Skeletal muscle cell (primary cell): ENCODE results near the gene PKHD1.

Experiments
- DNase-seq: peaks from one replicate; pipeline ENCODE4 v3.0.0-alpha.2; 2010; ENCODE audit warnings: low read depth
- H3K4me3 ChIP-seq: 2 replicates; pipeline ENCODE4 v1.5.1; 2011; ENCODE audit warnings: low read depth, mild to moderate bottlenecking, control low read depth, low read length, moderate library complexity

PKHD1 gene

GRCh38 chr6:52115145-52115741 lies 27.8 kb upstream of the PKHD1 start:
- H3K4me3 ChIP-seq: no peak overlapping the region
- no peak for DNase-seq

- DNase-seq: no peak
- no peak overlapping the region for H3K4me3 ChIP-seq
These were observed 21.8 kb upstream of the PKHD1 start for GRCh38 chr6:52109171-52109571.

- DNase-seq: peak; percentile 60
- no peak overlapping the region for H3K4me3 ChIP-seq
These were observed 20.7 kb upstream of the PKHD1 start for GRCh38 chr6:52108128-52108527.

GRCh38 chr6:52106994-52107393 lies 19.6 kb upstream of the PKHD1 start:
- H3K4me3 ChIP-seq: no peak overlapping the region
- DNase-seq: no peak

GRCh38 chr6:52104979-52105378 lies 17.6 kb upstream of the PKHD1 start:
- DNase-seq: no peak
- H3K4me3 ChIP-seq: no peak overlapping the region

- no peak for DNase-seq
- no peak overlapping the region for H3K4me3 ChIP-seq
These were observed 16.2 kb upstream of the PKHD1 start for GRCh38 chr6:52103623-52104022.

GRCh38 chr6:52102405-52102804 lies 15.0 kb upstream of the PKHD1 start:
- DNase-seq: peak; percentile 49
- H3K4me3 ChIP-seq: no peak overlapping the region

GRCh38 chr6:52098721-52099120 lies 11.3 kb upstream of the PKHD1 start:
- DNase-seq: no peak
- no peak overlapping the region for H3K4me3 ChIP-seq

- no peak overlapping the region for H3K4me3 ChIP-seq
- DNase-seq: no peak
These were observed 2.4 kb upstream of the PKHD1 start for GRCh38 chr6:52089758-52090348.

GRCh38 chr6:52086741-52087140 lies 672 bp downstream of the PKHD1 start:
- H3K4me3 ChIP-seq: no peak overlapping the region
- no peak for DNase-seq

GRCh38 chr6:52081237-52081636 lies 6.2 kb downstream of the PKHD1 start:
- no peak for DNase-seq
- H3K4me3 ChIP-seq: no peak overlapping the region

- DNase-seq: no peak
- no peak overlapping the region for H3K4me3 ChIP-seq
These were observed 9.3 kb downstream of the PKHD1 start for GRCh38 chr6:52077961-52078625.

- DNase-seq: no peak
- no peak overlapping the region for H3K4me3 ChIP-seq
These were observed 10.1 kb downstream of the PKHD1 start for GRCh38 chr6:52077180-52077884.

GRCh38 chr6:52076791-52077179 lies 10.6 kb downstream of the PKHD1 start:
- no peak for DNase-seq
- no peak overlapping the region for H3K4me3 ChIP-seq

- no peak overlapping the region for H3K4me3 ChIP-seq
- DNase-seq: no peak
These were observed 12.7 kb downstream of the PKHD1 start for GRCh38 chr6:52074716-52075115.

- DNase-seq: no peak
- no peak overlapping the region for H3K4me3 ChIP-seq
These were observed 13.3 kb downstream of the PKHD1 start for GRCh38 chr6:52074155-52074554.

- no peak for DNase-seq
- H3K4me3 ChIP-seq: no peak overlapping the region
These were observed 21.8 kb downstream of the PKHD1 start for GRCh38 chr6:52065621-52066020.

- no peak overlapping the region for H3K4me3 ChIP-seq
- peak; percentile 9 for DNase-seq
These were observed 23.6 kb downstream of the PKHD1 start for GRCh38 chr6:52063584-52064344.

GRCh38 chr6:52061481-52061880 lies 25.9 kb downstream of the PKHD1 start:
- DNase-seq: no peak

GRCh38 chr6:52059821-52060220 lies 27.6 kb downstream of the PKHD1 start:
- H3K4me3 ChIP-seq: no peak overlapping the region
- DNase-seq: no peak

More at GRCh38 chr6:52061481-52061880, 25.9 kb downstream of the PKHD1 start:
- H3K4me3 ChIP-seq: no peak overlapping the region
